ENCODE measurements around the gene DYNLL2.
"Not testable (repeated sequence)": the region's sequence is repeated elsewhere in the genome, so short reads cannot be mapped to it uniquely, and the experiment has no call there.

Gene DYNLL2

DNA sequence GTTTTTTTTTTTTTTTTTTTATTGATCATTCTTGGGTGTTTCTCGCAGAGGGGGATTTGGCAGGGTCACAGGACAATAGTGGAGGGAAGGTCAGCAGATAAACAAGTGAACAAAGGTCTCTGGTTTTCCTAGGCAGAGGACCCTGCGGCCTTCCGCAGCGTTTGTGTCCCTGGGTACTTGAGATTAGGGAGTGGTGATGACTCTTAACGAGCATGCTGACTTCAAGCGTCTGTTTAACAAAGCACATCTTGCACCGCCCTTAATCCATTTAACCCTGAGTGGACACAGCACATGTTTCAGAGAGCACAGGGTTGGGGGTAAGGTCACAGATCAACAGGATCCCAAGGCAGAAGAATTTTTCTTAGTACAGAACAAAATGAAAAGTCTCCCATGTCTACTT lies 10.0 kb upstream of the DYNLL2 start:
- not testable (repeated sequence) for DNase-seq

DNA sequence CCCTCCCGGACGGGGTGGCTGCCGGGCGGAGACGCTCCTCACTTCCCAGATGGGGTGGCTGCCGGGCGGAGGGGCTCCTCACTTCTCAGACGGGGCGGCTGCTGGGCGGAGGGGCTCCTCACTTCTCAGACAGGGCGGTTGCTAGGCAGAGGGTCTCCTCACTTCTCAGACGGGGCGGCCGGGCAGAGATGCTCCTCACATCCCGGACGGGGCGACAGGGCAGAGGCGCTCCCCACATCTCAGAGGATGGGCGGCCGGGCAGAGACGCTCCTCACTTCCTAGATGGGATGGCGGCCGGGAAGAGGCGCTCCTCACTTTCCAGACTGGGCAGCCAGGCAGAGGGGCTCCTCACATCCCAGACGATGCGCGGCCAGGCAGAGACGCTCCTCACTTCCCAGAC lies 8.8 kb upstream of the DYNLL2 start:
- not testable (repeated sequence) for DNase-seq

DNA sequence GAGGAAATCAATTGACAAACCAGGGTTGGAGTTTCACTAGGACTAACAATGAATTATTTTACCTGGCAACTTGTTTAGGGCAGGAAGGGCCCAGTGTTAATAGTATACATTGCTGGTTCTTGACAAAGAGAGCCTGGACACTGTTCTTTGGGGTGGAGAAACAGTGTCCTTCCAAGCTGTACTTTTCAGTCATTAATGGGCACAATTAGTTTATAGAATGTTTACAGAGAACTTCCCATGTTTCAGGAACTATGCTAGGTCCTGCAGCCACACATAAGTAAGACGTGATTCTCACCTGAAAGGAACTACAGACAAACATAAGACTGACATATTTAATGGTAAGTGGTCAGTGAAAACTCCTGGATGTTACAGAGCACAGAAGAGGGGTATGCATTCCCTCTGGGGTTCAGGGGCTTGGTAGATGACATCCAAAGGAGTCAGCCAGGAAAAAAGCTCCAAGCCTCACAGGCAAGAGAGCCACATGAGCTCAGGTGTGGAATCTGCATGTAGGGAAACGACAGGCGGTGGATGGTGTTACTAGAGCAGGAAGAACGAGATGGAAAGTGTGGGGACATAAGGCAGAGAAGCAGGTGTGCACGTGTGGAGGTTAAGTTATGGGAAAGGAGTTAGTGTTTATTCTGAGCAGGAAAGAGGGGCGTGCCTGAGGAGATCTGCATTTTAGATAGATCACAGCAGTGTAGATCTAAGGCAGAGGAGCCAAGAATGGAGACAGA lies 3.8 kb upstream of the DYNLL2 start:
- no peak for DNase-seq

- DNase-seq = no peak
Measured at GRCh38 chr17:58081646-58082340, 1.4 kb upstream of the DYNLL2 start.

DNA sequence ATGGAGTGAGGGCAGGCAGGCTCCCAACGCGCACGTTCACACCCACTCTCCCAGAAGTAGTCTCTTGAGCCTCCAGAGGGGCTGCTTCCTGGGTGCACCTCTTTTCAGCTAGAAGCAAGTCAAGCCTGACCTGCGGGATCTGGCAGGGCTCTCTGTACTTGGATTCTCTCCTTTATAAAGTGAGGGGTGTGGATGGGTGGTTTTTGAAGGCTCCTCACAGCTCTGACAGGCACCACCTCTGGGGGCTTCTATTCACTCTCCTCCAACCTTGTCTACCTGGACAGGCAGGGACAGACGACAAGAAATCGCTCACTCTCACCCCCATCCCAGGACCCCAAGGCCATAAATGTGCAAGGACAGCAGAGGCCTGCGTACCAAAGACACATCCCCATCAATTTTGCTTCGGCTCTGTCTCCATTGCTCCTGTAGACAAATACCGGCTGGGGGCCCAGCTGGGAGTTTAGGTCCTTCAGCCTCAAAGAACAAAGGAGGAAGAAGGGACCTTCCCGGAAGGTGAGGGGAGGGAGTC lies 814 bp upstream of the DYNLL2 start:
- no peak for DNase-seq

GRCh38 chr17:58083491-58084316 lies 485 bp downstream of the DYNLL2 start:
- DNase-seq = peak; percentile 62

GRCh38 chr17:58084317-58084981 lies 1.2 kb downstream of the DYNLL2 start:
- peak; percentile 49 for DNase-seq

DNA sequence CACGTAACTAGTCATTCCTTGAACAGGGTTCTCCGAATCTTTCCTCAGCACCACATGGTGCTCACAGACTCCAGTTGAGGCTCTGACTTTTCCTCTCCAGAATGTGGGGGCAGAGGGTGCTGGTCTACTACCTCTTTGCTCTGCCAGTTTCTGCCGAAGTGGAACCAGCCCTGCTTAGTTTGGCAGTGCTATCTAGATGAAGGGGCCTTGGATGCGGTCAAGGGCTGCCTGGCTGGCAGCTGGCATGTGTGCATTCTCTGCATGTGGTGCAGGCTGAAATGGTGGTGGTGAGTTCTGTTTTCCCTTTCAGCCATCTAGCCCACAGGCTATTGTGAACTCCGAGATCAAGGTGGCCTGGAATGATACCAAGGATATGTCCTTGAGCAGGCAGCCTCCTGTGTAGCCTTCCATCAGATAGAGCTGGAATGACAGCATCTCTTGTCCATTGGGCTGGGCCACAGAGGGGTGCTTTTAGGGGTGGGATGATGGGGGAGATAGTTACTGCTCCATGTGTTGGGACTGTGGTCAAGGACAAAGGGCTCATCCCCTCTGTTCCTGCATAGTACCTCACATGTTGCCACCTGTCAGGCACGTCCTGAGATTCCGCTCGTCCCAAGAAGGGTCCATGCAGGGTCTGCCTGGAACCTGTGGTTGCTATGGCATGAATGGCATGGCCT lies 2.0 kb downstream of the DYNLL2 start:
- DNase-seq = no peak

- DNase-seq = no peak
Measured at GRCh38 chr17:58086953-58087352, 3.7 kb downstream of the DYNLL2 start.

DNA sequence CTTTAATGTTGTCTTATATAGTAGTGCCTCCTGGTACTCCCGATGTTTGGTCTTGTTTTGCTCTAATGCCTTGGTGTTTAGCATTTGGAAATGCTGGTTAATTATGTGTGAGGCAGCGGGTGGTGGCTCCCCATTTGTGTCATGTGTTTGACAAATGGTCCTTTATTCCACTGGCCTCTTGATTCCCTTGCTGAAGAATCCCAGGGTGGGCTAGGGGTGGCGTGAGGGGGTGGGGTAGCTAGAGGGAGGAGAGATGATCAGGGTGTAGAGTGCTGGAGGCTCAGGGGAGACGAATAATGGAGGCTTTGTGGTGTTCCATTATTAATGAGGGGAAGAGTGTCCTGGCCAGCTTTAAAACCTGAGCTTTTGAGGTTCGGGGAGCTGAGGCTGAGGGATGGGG lies 5.4 kb downstream of the DYNLL2 start:
- DNase-seq = no peak

GRCh38 chr17:58089111-58089510 lies 5.9 kb downstream of the DYNLL2 start:
- DNase-seq = no peak

GRCh38 chr17:58091024-58091567 lies 7.9 kb downstream of the DYNLL2 start:
- no peak for DNase-seq

- no peak for DNase-seq
Measured at GRCh38 chr17:58092101-58092796, 9.0 kb downstream of the DYNLL2 start.

- DNase-seq = no peak
Measured at GRCh38 chr17:58092797-58093385, 9.7 kb downstream of the DYNLL2 start.

DNA sequence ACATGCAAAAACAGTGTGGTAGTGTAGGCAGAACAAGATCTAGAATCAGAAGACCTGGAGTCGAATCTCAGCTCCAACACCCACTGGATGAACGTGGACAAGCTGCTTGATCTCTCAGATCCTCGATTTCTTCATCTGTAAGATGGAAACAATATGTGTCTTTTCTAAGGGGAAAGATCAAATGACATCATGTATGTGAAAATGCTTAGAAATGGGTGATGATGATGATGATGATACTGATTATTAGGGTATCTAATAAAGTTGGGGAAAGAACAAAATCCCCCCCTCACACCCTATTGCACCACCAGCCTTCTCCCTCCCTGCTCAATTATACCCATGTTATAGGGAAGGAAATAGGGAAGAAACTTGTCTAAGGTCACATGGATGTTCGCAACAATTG lies 10.9 kb downstream of the DYNLL2 start:
- DNase-seq = no peak

DNA sequence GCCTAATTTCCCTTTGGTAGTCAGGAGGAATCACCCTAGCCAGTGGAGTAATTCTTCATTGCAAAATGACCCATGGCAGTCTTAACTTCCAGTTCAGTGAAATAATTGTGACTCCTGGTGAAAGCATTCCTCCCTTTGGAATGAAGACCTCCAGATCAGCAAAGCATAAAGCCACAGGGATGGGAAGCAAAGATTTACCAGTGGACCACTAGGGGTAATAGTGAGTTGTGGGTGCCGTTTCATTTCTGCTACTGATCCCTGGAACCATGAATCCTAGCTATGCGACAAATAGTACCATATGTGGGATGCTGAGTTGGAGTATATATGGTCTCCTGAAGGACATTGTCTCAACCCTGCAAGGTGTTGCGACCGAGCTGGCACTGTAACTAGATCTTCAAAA lies 13.7 kb downstream of the DYNLL2 start:
- no peak for DNase-seq

DNA sequence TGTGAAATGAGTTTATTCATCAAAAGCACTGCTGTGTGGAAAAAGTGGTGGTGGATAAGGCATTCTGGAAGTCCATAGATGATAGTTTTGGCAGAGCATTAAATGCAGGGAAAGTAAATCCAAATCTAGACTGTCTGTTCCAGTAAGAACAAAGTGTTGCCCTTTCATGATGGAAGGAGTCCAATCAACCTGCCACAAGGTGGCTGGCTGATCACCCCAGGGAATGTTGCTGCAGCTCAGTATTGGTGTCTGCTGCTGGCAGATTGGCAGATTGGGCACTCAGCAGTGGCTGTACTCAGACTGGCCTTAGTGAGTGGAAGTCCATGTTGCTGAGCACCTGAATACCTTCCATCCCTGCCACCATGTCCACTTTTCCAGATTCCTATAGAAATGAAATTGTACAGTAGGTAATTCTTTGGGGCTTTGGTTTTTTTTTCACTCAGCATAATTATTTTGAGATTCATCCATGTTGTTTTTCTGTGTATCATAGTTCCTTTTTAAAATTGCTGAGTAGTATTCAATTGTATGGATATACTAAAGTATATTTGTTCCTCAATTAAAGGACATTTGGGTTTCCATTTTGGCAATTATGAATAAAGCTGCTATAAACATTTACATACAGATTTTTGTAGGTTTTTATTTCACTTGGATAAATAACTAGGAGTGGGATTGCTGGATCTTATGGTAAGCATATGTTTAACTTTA lies 14.3 kb downstream of the DYNLL2 start:
- DNase-seq = no peak

GRCh38 chr17:58100506-58100905 lies 17.3 kb downstream of the DYNLL2 start:
- no peak for DNase-seq

GRCh38 chr17:58101898-58102297 lies 18.7 kb downstream of the DYNLL2 start:
- not testable (repeated sequence) for DNase-seq

DNA sequence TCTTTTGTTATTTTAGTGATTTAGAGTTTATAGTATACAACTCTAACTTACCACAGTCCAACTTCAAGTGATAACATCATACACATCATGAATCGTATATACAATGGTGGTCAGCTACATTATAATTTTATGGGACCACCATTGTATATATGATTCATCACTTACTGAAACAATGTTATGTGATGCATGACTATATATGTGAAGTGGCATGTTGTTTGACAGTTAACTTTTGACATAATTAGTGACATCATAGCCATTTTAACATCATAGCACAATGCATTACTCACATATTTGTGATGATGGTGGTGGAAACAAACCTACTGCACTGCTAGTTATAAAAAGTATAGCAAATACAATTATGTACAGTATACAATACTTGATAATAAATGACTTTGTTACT lies 21.9 kb downstream of the DYNLL2 start:
- no peak for DNase-seq
